IMR-90 (cell line): ENCODE measurements around the gene GDF10. TPM values are rescaled to one million over a fixed set of nuclear protein-coding genes. Genes with fewer than 3 reads are reported as not detected.

Experiments
- ATAC-seq: fragments of 200-7000 bp; cut with Tn5 transposase; 2 replicates; pipeline ENCODE4 v1.9.1; 2020; ENCODE audit warnings: low read depth, mild to moderate bottlenecking, moderate library complexity
- BruUV-seq: library from RNA; stranded (reverse); fragments of 400-500 nt; replicated peaks from 2 replicates; lab custom pipeline; 2021; lab: Mats Ljungman, UMichigan
- CTCF ChIA-PET: fragments of 300-600 bp; formaldehyde crosslinking; extraction: SDS; loops from one replicate; lab custom pipeline; 2021; ENCODE audit warnings: antibody characterized with exemption; lab: Yijun Ruan, JAX
- POLR2A ChIA-PET: fragments of 300-600 bp; sonication (Branson Sonifier 250); formaldehyde crosslinking; loops from one replicate; lab custom pipeline; 2022; ENCODE audit warnings: antibody characterized with exemption; ENCODE audit not compliant: unreplicated experiment; lab: Charles Lee
- DNase-seq: peaks from one replicate; pipeline ENCODE4 v3.0.0; 2013
- H2AFZ ChIP-seq: replicated peaks from 2 replicates; pipeline ENCODE3; 2013; ENCODE audit warnings: low read length, mild to moderate bottlenecking; ENCODE audit not compliant: poor library complexity
- H2AK5ac ChIP-seq: 2 replicates; pipeline ENCODE4 v1.6.1; 2013; ENCODE audit warnings: low read depth, low read length, inconsistent platforms
- H2AK9ac ChIP-seq: replicated peaks from 2 replicates; pipeline ENCODE3; 2013; ENCODE audit warnings: mild to moderate bottlenecking, low read depth, low read length, moderate library complexity; ENCODE audit not compliant: poor library complexity
- H2BK120ac ChIP-seq: 2 replicates; pipeline ENCODE4 v1.6.1; 2013; ENCODE audit warnings: low read depth, low read length, inconsistent platforms
- H2BK15ac ChIP-seq: 3 replicates; pipeline ENCODE4 v1.6.1; 2013; ENCODE audit warnings: low read depth, low read length, inconsistent platforms
- H2BK20ac ChIP-seq: 2 replicates; pipeline ENCODE4 v1.6.1; 2013; ENCODE audit warnings: low read depth, mild to moderate bottlenecking, inconsistent platforms, low read length, moderate library complexity
- H2BK5ac ChIP-seq: 2 replicates; pipeline ENCODE4 v1.6.1; 2013; ENCODE audit warnings: mild to moderate bottlenecking, low read depth, low read length, inconsistent platforms; ENCODE audit not compliant: poor library complexity, severe bottlenecking
- H3K14ac ChIP-seq: replicated peaks from 2 replicates; pipeline ENCODE4 v1.6.1; 2013; ENCODE audit warnings: low read depth, low read length, inconsistent platforms
- H3K18ac ChIP-seq: 2 replicates; pipeline ENCODE4 v1.6.1; 2013; ENCODE audit warnings: low read depth, low read length, control low read depth
- H3K23ac ChIP-seq: 2 replicates; pipeline ENCODE4 v1.6.1; 2013; ENCODE audit warnings: low read depth, low read length, inconsistent platforms
- H3K27ac ChIP-seq: 2 replicates; pipeline ENCODE4 v1.5.1; 2013; ENCODE audit warnings: mild to moderate bottlenecking, control low read depth, low read length; ENCODE audit not compliant: insufficient read depth
- H3K27me3 ChIP-seq: 2 replicates; pipeline ENCODE4 v1.6.1; 2013; ENCODE audit warnings: low read length; ENCODE audit not compliant: control insufficient read depth, insufficient read depth
- H3K36me3 ChIP-seq: 2 replicates; pipeline ENCODE4 v1.6.1; 2013; ENCODE audit warnings: low read length, mixed read lengths; ENCODE audit not compliant: control insufficient read depth, insufficient read depth
- H3K4ac ChIP-seq: 2 replicates; pipeline ENCODE4 v1.6.1; 2013; ENCODE audit warnings: low read depth, low read length, inconsistent platforms
- H3K4me1 ChIP-seq: 2 replicates; pipeline ENCODE4 v1.6.1; 2013; ENCODE audit warnings: low read length, mixed read lengths; ENCODE audit not compliant: control insufficient read depth, insufficient read depth
- H3K4me2 ChIP-seq: 2 replicates; pipeline ENCODE4 v1.6.1; 2013; ENCODE audit warnings: low read depth, mild to moderate bottlenecking, control low read depth, low read length, moderate library complexity
- H3K4me3 ChIP-seq: 2 replicates; pipeline ENCODE4 v1.5.1; 2013; ENCODE audit warnings: low read depth, mild to moderate bottlenecking, control low read depth, low read length, moderate library complexity; ENCODE audit not compliant: insufficient read depth
- H3K56ac ChIP-seq: 2 replicates; pipeline ENCODE4 v1.6.1; 2013; ENCODE audit warnings: low read length, inconsistent platforms; ENCODE audit not compliant: insufficient read depth; ENCODE audit errors: extremely low read depth
- H3K79me1 ChIP-seq, 2 experiments: 2 replicates each; pipeline ENCODE4 v1.6.1; 2013; ENCODE audit warnings: low read length in 2 of 2, inconsistent platforms in 1 of 2, low read depth in 1 of 2
- H3K9ac ChIP-seq: 2 replicates; pipeline ENCODE4 v1.6.1; 2013; ENCODE audit warnings: low read depth, low read length, control low read depth
- H3K9me1 ChIP-seq: 2 replicates; pipeline ENCODE4 v1.6.1; 2013; ENCODE audit warnings: low read length, inconsistent platforms; ENCODE audit not compliant: insufficient read depth
- H3K9me3 ChIP-seq: 2 replicates; pipeline ENCODE4 v1.6.1; 2013; ENCODE audit warnings: low read length; ENCODE audit not compliant: control insufficient read depth, insufficient read depth
- H4K20me1 ChIP-seq: 2 replicates; pipeline ENCODE4 v1.6.1; 2013; ENCODE audit warnings: low read length, inconsistent platforms; ENCODE audit not compliant: insufficient read depth
- H4K5ac ChIP-seq: 2 replicates; pipeline ENCODE4 v1.6.1; 2013; ENCODE audit warnings: mild to moderate bottlenecking, low read depth, low read length, control low read depth
- H4K8ac ChIP-seq, 2 experiments: 2 replicates each; pipeline ENCODE4 v1.6.1; 2013; ENCODE audit warnings: low read depth in 2 of 2, low read length in 2 of 2, control low read depth in 1 of 2, inconsistent platforms in 1 of 2
- H4K91ac ChIP-seq: 2 replicates; pipeline ENCODE4 v1.6.1; 2013; ENCODE audit warnings: low read depth, low read length, inconsistent platforms; ENCODE audit not compliant: insufficient read depth
- BHLHE40 ChIP-seq: fragments of 150-350 bp; IDR thresholded peaks from 2 replicates; pipeline ENCODE4 v1.6.1; 2016; ENCODE audit warnings: mild to moderate bottlenecking, low read depth, low read length
- CEBPB ChIP-seq: IDR thresholded peaks from 2 replicates; pipeline ENCODE4 v1.6.1; 2012; ENCODE audit warnings: low read depth, low read length, improper control_type of control experiment
- FOS ChIP-seq: fragments of 150-350 bp; IDR thresholded peaks from 2 replicates; pipeline ENCODE4 v1.6.1; 2016; ENCODE audit warnings: low read depth, low read length
- MXI1 ChIP-seq: IDR thresholded peaks from 2 replicates; pipeline ENCODE4 v1.6.1; 2012; ENCODE audit warnings: low read depth, mild to moderate bottlenecking, low read length, moderate library complexity, borderline replicate concordance
- POLR2A ChIP-seq: IDR thresholded peaks from 2 replicates; pipeline ENCODE4 v1.6.1; 2012; ENCODE audit warnings: mild to moderate bottlenecking, low read depth, low read length
- RCOR1 ChIP-seq: IDR thresholded peaks from 2 replicates; pipeline ENCODE4 v1.6.1; 2012; ENCODE audit warnings: mild to moderate bottlenecking, low read length, improper control_type of control experiment; ENCODE audit not compliant: insufficient replicate concordance
- RFX5 ChIP-seq: IDR thresholded peaks from 2 replicates; pipeline ENCODE4 v1.8.0; 2012; ENCODE audit warnings: low read depth, mild to moderate bottlenecking, low read length, moderate library complexity
- SMC3 ChIP-seq: fragments of 150-350 bp; IDR thresholded peaks from 2 replicates; pipeline ENCODE4 v1.6.1; 2016; ENCODE audit warnings: low read depth, mild to moderate bottlenecking, antibody characterized with exemption, low read length, moderate library complexity
- WGBS, 2 experiments: methylation state at CpG; one replicate each; pipeline versions ENCODE4 v1.1.5 to v1.1.7; 2013; ENCODE audit warnings: missing lambda C conversion rate in 2 of 2; ENCODE audit not compliant: insufficient read length in 1 of 2; ENCODE audit errors: extremely low coverage in 2 of 2; 5-methylcytosine and 5-hydroxymethylcytosine counted together
- dilution Hi-C: fragments of 300-500 bp; cut with HindIII; formaldehyde crosslinking; loops from one replicate; pipeline ENCODE4 v1.14.3; 2018; ENCODE audit warnings: low sequenced_read_pairs; ENCODE audit not compliant: unreplicated experiment
- in situ Hi-C: fragments of 300-500 bp; cut with MboI; formaldehyde crosslinking; loops from 3 replicates; pipeline ENCODE4 v1.14.3; 2019; ENCODE audit warnings: low sequenced_read_pairs, inconsistent platforms, mixed read lengths
- intact Hi-C: fragments of 100-400 bp; cut with micrococcal nuclease; formaldehyde crosslinking; loops from 2 replicates; pipeline ENCODE4 v1.10.0; 2022
- polyA plus RNA-seq, 3 experiments: library from polyadenylated mRNA; depleted of rRNA; stranded (reverse); fragments of >200 nt; gene quantifications; 2 replicates each; pipeline ENCODE4 v1.2.3, GENCODE V29; 2012; ENCODE audit warnings: low replicate concordance in 1 of 3
- total RNA-seq: library from RNA; depleted of rRNA; stranded (reverse); fragments of >200 nt; gene quantifications from 2 replicates; pipeline ENCODE4 v1.2.3, GENCODE V29; 2012
- TF ChIP-seq, protein P1 (sequence below): fragments of 150-350 bp; IDR thresholded peaks from 2 replicates; pipeline ENCODE4 v1.6.1; 2017; ENCODE audit warnings: mild to moderate bottlenecking, antibody characterized with exemption, low read length, low read depth
- TF ChIP-seq, protein P2 (sequence below): conservative IDR thresholded peaks from 2 replicates; pipeline ENCODE4 v1.5.1; 2012; ENCODE audit warnings: mild to moderate bottlenecking, low read depth, low read length, improper control_type of control experiment

The GDF10 gene
- total and polyA plus RNA-seq, 2 of the 4 experiments (the other 2 are of a cell fraction) = 0.34 TPM; not detected in 1

DNA sequence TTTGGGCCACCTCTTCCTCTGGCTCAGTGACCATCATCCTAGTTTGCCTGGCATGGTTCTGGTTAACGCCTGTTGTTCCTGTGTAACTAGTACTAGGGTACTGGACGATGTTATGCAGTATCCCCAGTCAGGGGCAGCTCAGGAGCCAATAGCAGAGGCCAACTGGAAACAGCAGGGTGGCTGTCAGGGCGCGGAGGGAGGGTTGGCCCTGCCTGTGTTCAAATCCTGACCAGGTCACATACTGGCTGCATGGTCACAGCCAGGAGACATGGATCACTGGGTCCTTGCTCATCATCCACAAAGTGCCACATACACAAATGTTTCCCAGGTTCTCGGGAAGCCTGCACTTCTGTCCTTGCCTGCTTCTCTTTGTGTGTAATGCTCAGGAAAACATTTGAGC, 35.9 kb downstream of the GDF10 start:
- no peaks in the 10 kb centered on the region for H3K79me1 ChIP-seq
- H3K23ac ChIP-seq = no peak overlapping the region
- no peak overlapping the region for H4K5ac ChIP-seq
- peak overlapping the region; percentile 37 for H3K14ac ChIP-seq
- H3K4ac ChIP-seq = peak overlapping the region; percentile 55
- ChIA-PET CTCF (no interaction called here), POLR2A (no interaction called here)
- no peak overlapping the region for H3K27ac ChIP-seq
- no peak overlapping the region for H2AK9ac ChIP-seq
- peak overlapping the region; percentile 61 for H2BK5ac ChIP-seq
- peak overlapping the region; percentile 48 for H2AK5ac ChIP-seq
- peak overlapping the region; percentile 47 for H2BK120ac ChIP-seq
- no peaks in the 10 kb centered on the region for H3K9me3 ChIP-seq
- no peaks in the 10 kb centered on the region for H3K9me1 ChIP-seq
- intact Hi-C loops = no loop called here
- H3K56ac ChIP-seq = no peak overlapping the region
- dilution Hi-C loops = no loop called here
- H3K9ac ChIP-seq = no peak overlapping the region
- H2AFZ ChIP-seq = peak overlapping the region; percentile 27
- peak overlapping the region; percentile 69; the same call in 1 of the 2 replicates for H4K91ac ChIP-seq
- WGBS, 2 experiments = no CpG with 5 or more reads among the region's 5 CpGs
- no peaks in the 10 kb centered on the region for H3K36me3 ChIP-seq
- H4K8ac ChIP-seq = peak overlapping the region in 1 of 2 experiments; percentile 19; a peak in 1 of 4 replicates
- peak overlapping the region; percentile 11; the same call in 1 of the 3 replicates for H2BK15ac ChIP-seq
- TF ChIP-seq, protein P1, sequence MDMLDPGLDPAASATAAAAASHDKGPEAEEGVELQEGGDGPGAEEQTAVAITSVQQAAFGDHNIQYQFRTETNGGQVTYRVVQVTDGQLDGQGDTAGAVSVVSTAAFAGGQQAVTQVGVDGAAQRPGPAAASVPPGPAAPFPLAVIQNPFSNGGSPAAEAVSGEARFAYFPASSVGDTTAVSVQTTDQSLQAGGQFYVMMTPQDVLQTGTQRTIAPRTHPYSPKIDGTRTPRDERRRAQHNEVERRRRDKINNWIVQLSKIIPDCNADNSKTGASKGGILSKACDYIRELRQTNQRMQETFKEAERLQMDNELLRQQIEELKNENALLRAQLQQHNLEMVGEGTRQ = no peak
- TF ChIP-seq POLR2A (no peak), BHLHE40 (no peak), MXI1 (no peak), FOS (no peak), RFX5 (no peak), RCOR1 (no peak), CEBPB (no peak), SMC3 (no peak)
- TF ChIP-seq, protein P2, sequence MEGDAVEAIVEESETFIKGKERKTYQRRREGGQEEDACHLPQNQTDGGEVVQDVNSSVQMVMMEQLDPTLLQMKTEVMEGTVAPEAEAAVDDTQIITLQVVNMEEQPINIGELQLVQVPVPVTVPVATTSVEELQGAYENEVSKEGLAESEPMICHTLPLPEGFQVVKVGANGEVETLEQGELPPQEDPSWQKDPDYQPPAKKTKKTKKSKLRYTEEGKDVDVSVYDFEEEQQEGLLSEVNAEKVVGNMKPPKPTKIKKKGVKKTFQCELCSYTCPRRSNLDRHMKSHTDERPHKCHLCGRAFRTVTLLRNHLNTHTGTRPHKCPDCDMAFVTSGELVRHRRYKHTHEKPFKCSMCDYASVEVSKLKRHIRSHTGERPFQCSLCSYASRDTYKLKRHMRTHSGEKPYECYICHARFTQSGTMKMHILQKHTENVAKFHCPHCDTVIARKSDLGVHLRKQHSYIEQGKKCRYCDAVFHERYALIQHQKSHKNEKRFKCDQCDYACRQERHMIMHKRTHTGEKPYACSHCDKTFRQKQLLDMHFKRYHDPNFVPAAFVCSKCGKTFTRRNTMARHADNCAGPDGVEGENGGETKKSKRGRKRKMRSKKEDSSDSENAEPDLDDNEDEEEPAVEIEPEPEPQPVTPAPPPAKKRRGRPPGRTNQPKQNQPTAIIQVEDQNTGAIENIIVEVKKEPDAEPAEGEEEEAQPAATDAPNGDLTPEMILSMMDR = no peak
- H3K4me3 ChIP-seq = no peak overlapping the region
- no peak for DNase-seq
- H3K4me1 ChIP-seq = peaks cover 1% of the 10 kb centered on the region; the same call in 1 of the 2 replicates
- BruUV-seq = no TSS peak
- in situ Hi-C loops = no loop called here
- H3K18ac ChIP-seq = no peak overlapping the region
- no peaks in the 10 kb centered on the region for H4K20me1 ChIP-seq
- 0 out of 2 replicates have a peak overlapping the region, but pooled peaks have one; percentile 5 for H2BK20ac ChIP-seq
- ATAC-seq = no peak
- no peak overlapping the region for H3K4me2 ChIP-seq
- H3K27me3 ChIP-seq = peaks cover 15% of the 10 kb centered on the region
